Measurements from ENCODE around the gene ATP4B. TPM values are rescaled to one million over a fixed set of nuclear protein-coding genes. Genes with fewer than 3 reads are reported as not detected.

Gene ATP4B
- total RNA-seq, 1 experiment from 2014 or later: not detected

- DNase-seq (ENCODE audit: low read depth, low spot score): no peak
- no TSS peak for BruUV-seq (replicated peaks)
- CTCF ChIA-PET: no interaction called here
These were observed 7.7 kb downstream of the ATP4B start for GRCh38 chr13:113650275-113650674.

More at GRCh38 chr13:113650275-113650674, 7.7 kb downstream of the ATP4B start:
- no peaks in the 10 kb centered on the region for H3K79me2 ChIP-seq (ENCODE audit: insufficient read depth, low read length)
- H3K36me3 ChIP-seq (ENCODE audit: control insufficient read depth in 1 of 2, insufficient read depth in 2 of 2, low read length in 2 of 2): no peaks in the 10 kb centered on the region
- no peaks in the 10 kb centered on the region for H3K9me3 ChIP-seq (ENCODE audit: control insufficient read depth in 1 of 2, insufficient read depth in 1 of 2, low read depth in 1 of 2, low read length in 2 of 2)
- H3K9me2 ChIP-seq (ENCODE audit: insufficient read depth): no peaks in the 10 kb centered on the region
- no peaks in the 10 kb centered on the region for H3K27me3 ChIP-seq (ENCODE audit: insufficient read depth, low read length)
- ChIA-PET RAD21 (ENCODE audit: low non-redundant PET in 1 of 2, low total read pairs in 2 of 2, uncharacterized antibody in 2 of 2, unreplicated experiment in 2 of 2) (no interaction called here), POLR2A (no interaction called here)
- H3K27ac ChIP-seq (ENCODE audit: low read depth, low read length): no peak overlapping the region
- H4K20me1 ChIP-seq (ENCODE audit: insufficient read depth): no peaks in the 10 kb centered on the region
- peaks cover 9 to 11% of the 10 kb centered on the region in 2 experiments; a peak in 3 of 4 replicates for H3K4me1 ChIP-seq (ENCODE audit: control insufficient read depth in 1 of 2, insufficient read depth in 2 of 2, low read length in 2 of 2)
- H3K9ac ChIP-seq (ENCODE audit: low read length): no peak overlapping the region
- no peak overlapping the region for H3K4me2 ChIP-seq (ENCODE audit: low read length)
- H3K4me3 ChIP-seq (replicated peaks in 1 of 2; ENCODE audit: low read depth in 1 of 2, low read length in 2 of 2): no peak overlapping the region
- no peak overlapping the region for H2AFZ ChIP-seq (ENCODE audit: low read depth, low read length, poor library complexity, severe bottlenecking)
- TF ChIP-seq REST (IDR thresholded peaks at IDR 0.05; ENCODE audit: low read depth): no peak
- no peak for TF ChIP-seq FOSL1 (IDR thresholded peaks at IDR 0.05; ENCODE audit: low read depth)
- no peak for TF ChIP-seq ZFX (IDR thresholded peaks at IDR 0.05)
- no peak for TF ChIP-seq MAX (IDR thresholded peaks at IDR 0.05)
- intact Hi-C loops (cut with micrococcal nuclease): no loop called here
- ATAC-seq: no peak
